GM12892 (cell line): ENCODE data around the gene TMEM121.

Experiments
- DNase-seq: peaks from one replicate; pipeline ENCODE4 v3.0.0; 2011; ENCODE audit not compliant: insufficient read length
- FAIRE-seq: peaks from 2 replicates; lab custom pipeline; 2011; peaks lifted over from hg19 to GRCh38; lab: Jason Lieb, UNC
- POLR2A ChIP-seq: IDR thresholded peaks from 2 replicates; pipeline ENCODE4 v1.6.1; 2011; ENCODE audit warnings: low read depth, low read length, control low read depth
- POLR2AphosphoS5 ChIP-seq: IDR thresholded peaks from 2 replicates; pipeline ENCODE4 v1.6.1; 2011; ENCODE audit warnings: low read depth, low read length, control low read depth
- TAF1 ChIP-seq: IDR thresholded peaks from 2 replicates; pipeline ENCODE4 v1.6.1; 2011; ENCODE audit warnings: low read depth, mild to moderate bottlenecking, control low read depth, low read length, borderline replicate concordance

Gene TMEM121

DNA sequence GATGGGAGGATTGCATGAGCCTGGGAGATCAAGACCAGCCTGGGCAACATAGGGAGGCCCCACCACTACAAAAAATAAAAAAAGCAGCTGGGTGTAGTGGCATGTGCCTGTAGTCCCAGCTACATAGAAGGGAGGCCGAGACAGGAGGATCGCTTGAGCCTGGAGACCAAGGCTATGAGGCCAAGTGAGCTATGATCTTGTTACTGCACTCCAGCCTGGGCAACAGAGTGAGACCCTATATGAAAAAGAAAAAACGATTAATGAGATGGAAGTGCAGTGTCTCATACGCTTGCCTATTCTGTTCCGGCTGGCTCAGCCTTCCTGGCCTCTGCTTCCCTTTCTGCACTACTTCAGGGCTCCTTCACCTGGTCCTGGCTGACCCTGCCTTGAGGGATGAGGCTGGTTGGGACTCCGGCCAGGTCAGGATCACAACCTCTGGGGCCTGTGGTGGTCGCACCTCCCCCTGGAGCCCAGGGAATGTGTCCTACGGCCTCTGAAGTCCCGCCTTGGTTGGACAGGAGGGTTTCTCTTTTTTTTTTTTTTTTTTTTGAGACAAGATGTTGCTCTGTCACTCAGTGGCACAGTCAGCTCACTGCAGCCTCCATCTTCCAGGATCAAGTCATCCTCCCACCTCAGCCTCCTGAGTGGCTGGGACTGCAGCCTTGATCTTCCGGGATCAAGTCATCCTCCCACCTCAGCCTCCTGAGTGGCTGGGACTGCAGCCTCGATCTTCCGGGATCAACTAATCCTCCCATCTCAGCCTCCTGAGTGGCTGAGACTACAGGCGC, 24.7 kb upstream of the TMEM121 start:
- no peak for TF ChIP-seq TAF1
- TF ChIP-seq POLR2A = no peak
- no peak for TF ChIP-seq POLR2AphosphoS5
- peak; percentile 5 for DNase-seq
- FAIRE-seq = no peak

DNA sequence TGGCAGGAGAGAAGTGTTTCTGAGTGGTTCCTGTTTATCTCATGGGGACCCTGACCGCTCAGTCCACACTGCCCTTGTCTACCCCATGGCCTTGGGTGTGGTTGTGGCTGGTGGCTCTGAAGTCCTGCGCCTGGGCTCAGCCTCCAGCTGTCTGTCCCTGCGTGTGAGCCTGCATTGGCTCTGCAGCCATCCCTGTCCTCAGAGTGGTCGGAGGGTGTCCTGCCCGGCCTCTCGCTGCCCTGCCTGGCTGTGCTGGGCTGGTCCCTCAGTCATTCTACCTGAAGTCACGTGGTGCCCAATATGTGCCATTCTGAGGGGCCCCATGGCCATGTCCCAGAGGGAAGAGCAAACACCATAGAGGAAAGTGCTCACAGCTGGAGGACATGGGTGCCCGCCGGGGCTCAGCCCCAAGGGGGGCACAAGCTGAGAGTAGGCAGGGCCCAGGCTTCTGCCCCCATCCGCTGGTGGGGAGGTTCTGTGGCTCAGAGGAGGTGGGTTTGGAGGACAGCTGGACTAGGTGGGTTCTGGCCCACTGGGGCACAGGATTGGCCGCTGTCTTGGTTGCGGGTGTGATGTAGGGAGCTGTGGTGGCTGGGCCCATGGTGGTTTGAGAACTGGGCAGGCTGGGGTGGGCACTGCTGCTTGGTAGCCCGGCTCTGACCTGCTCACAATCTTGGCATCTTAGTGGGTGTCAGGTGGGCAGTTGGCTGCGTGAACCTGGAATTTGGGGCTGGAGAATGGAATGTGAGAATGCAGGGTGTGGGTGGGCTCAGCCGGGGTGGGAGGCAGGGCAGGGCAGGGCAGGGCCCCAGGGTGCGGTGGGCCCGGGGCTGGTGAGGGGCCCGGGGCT, 23.7 kb upstream of the TMEM121 start:
- TF ChIP-seq TAF1 = no peak
- no peak for TF ChIP-seq POLR2A
- TF ChIP-seq POLR2AphosphoS5 = no peak
- FAIRE-seq = no peak
- DNase-seq = peak; percentile 18

DNA sequence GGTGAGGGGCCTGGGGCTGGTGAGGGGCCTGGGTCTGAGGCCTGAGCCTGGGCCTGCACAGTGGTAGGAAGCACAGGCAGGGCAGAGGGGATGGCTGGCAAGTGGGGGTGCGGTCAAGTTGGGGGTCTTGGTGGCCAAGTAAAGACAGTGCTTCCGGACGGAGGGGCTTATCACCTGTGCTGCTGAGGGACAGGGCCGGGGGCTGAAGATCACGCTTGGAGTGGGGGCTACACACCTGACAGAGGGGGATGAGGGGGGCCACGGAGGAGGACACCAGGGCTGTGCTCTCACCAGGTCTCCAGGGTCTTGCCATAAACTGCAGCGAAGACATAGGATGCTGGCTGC, 23.1 kb upstream of the TMEM121 start:
- DNase-seq (peak; percentile 21), FAIRE-seq (no peak)
- TF ChIP-seq POLR2AphosphoS5 (no peak), TAF1 (no peak), POLR2A (no peak)

DNA sequence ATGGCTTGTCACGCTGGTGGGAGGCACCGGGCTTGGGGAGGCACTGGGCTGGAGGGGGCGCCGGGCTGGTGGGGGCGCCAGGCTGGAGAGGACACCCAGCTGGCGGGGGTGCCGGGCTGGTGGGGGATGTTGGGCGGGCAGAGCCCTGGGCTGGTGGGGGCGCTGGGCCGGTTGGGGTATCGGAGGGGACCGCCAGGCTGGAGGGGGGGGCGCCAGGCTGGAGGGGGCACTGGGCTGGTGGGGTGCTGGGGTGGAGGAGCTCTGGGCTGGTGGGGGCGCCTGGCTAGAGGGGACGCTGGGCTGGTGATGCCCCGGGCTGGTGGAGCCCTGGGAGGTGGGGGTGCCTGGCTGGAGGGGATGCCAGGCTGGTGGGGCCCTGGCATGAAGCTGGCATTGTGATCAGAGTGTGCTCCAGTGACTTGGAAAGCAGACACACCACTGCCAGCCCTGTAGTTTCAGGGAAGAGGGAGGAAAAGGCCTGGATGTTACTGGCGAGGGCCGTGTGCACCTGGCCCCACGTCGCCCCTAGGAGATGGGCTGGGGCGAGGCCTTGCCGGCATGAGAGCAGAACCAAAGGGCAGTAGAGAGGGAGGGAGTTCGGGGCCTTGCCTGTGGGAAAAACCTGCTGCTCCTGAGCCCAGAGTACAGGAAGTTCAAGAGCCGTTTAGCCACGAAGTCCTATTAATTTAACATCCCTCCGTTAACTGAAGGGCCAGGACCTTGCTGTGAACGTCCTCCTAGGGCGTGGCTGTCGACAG, 22.3 kb upstream of the TMEM121 start:
- peak; percentile 19 for DNase-seq

DNA sequence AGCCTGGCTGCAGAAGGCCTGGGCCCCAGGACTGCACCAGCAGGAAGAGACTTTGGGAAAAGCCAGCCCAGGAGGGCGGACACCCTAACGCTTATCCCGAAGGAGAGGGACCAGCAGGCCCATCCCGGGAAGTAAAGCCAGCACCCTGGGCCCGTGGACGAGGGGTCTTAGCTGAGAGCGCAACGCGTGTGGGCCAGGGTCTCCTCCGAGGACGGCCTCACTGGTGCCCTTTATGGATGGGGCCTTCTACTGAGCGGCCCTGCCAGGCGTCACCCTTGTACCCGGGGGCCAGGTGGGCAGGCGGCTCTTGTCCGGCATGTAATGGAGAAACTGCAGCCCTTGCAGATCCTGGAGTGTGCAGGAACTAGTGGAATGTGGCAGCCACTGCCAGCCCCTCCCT, 21.3 kb upstream of the TMEM121 start:
- no peak for FAIRE-seq
- peak; percentile 8 for DNase-seq

More for the DNA sequence above, 22.3 kb upstream of the TMEM121 start:
- no peak for FAIRE-seq
- TF ChIP-seq POLR2AphosphoS5 (no peak), POLR2A (no peak)

DNA sequence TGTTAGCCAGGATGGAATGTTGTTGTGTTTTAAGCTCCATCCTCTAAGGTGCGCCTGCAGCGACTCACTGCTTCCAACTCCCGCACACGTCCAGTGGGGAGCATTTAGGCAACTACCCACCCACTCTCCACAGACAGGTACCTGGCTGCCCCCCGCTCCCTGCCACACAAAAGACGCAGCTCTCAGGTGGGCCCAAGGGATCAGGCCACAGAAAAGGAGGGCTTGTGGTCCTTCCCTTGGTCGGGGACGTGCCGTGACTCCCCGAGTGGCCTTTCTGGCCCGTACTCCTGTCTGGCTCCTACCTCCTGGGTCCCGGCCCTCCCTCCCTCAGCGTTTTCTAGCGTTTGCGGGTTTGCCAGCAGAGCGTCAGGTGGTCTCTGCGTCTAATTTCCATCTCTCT, 19.1 kb upstream of the TMEM121 start:
- FAIRE-seq = no peak

More for the DNA sequence above, 21.3 kb upstream of the TMEM121 start:
- TF ChIP-seq TAF1 (no peak), POLR2AphosphoS5 (no peak), POLR2A (no peak)

DNA sequence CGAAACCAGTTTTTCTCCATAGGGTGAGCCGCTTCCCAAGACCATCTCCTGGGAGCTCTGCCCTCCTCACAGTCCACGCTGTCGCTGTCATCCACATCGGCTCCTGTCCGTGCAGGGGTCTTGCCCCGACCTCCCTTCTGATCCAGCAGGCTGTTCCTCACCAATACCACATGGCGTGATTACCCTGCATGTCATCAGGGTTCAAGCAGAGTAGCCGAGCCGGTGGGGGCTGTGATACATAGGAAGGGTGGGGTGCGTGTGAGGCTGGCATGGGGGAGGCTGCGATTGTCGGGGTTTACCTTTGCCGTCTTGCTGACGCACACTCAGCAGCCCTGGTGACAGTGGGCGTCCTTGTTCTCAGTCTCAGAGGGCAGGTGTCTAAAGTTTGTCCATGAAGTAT, 18.3 kb upstream of the TMEM121 start:
- FAIRE-seq (no peak), DNase-seq (no peak)
- TF ChIP-seq POLR2AphosphoS5 = no peak
- no peak for TF ChIP-seq TAF1
- TF ChIP-seq POLR2A = no peak

More for the DNA sequence above, 19.1 kb upstream of the TMEM121 start:
- DNase-seq = no peak
- TF ChIP-seq POLR2A (no peak), POLR2AphosphoS5 (no peak), TAF1 (no peak)

DNA sequence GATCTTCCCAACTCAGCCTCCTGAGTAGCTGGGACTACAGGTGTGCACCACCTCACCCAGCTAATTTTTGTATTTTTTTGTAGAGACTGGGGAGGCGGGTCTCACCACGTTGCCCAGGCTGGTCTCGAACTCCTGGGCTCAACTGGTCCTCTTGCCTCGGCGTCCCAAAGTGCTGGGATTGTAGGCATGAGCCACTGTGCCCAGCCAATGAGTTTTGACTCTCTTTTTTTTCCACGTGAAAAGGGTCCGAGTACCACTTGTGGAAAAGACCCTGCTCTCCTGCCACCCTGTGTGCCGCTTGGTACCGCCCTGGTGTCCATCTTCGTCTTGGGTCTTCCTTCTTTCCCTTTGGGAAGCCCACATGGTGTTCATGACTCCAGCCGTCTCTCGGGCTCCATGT, 17.8 kb upstream of the TMEM121 start:
- TF ChIP-seq POLR2AphosphoS5 (no peak), POLR2A (no peak), TAF1 (no peak)

DNA sequence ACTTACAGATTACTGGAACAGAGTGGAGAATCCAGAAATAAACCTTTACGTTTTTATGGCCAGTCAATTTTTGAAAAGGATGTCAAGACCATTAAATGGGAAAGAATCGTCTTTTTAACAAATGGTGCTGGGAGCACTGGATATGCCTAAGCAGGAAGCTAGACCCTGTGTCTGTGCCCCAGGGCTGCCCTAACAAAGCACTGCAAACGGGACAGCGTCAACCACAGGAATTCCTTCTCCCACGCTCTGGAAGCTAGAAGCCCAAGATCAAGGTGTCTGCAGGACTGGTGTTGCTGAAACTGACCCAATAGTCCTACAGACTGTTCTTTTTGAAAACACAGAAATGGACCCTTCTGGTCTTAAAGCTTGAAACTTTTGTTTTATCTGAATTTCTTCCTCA, 9.3 kb upstream of the TMEM121 start:
- no peak for FAIRE-seq
- no peak for DNase-seq
- TF ChIP-seq POLR2AphosphoS5 = no peak
- TF ChIP-seq TAF1 = no peak
- TF ChIP-seq POLR2A = no peak

More for the DNA sequence above, 17.8 kb upstream of the TMEM121 start:
- DNase-seq = no peak
- no peak for FAIRE-seq

DNA sequence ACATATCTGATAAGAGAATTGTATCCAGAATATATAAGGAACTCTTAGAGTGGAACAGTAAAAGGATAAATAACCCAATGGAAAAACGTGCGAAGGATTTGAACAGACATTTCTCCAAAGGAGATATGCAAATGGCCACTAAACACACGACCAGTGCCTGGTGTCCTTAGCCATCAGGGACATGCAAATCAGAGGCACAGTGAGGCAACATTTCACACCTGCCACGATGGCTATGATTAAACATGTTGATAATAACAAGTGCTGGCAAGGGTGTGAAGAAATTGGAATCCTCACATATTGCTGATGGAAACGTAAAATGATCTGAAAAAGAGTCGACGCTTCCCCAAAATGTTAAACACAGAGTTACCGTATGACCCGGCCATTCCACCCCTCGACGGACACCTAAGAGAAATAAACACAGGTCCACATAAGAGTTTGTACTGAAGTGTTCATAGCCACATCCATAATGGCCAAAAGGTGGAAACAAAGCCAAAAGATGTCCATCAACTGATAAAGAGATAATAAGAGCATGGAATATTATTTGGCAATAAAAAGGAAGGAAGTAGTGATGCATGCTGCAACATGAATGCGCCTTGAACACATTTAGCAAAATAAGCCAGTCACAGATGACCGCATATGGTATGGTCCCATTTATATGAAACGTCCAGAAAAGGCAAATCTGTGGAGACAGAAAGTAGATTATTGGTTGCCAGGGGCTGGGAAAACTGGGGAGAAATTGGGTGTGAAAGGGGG, 6.3 kb upstream of the TMEM121 start:
- DNase-seq (no peak), FAIRE-seq (no peak)
- TF ChIP-seq POLR2A = no peak
